Heart left ventricle (tissue), 13 donors: ENCODE data around the gene FAM89B.

ENCODE experiments used
- POLR2A ChIP-seq, 2 donors: fragments of 450-650 bp; IDR thresholded peaks; one replicate each; pipeline ENCODE4 v1.6.1; 2017; ENCODE audit warnings: antibody characterized with exemption in 2 of 2, mild to moderate bottlenecking in 2 of 2, moderate library complexity in 2 of 2
- TF ChIP-seq, protein P1 (sequence below), 12 donors: fragments of 200-600 bp; sonication (generic) in 4 of 12; IDR thresholded peaks; one replicate each; pipeline versions ENCODE4 v1.5.0 to v1.8.0; 2018 to 2022; ENCODE audit warnings: antibody characterized with exemption in 12 of 12, mild to moderate bottlenecking in 5 of 12
- donor health status: ischemic (EF 13 %, LVEDD 7.1; RV severe dilation, severe dysfunction).
- donor health status: DM: no; HTN: yes; CAD: no.
- donor health status: DM: no; HTN: no; CAD: no.
- donor health status: ischemic (EF 25% LVEDD 6.9; RV normal size, moderate dysfunction).
- donor health status: ischemic (EF 25% LVEDD 5.7; RV mildly dilated, moderate dysfunction).
- donor health status: ischemic (EF 35%, LVEDD 5.7; RV mildly dilated, moderate dysfunction).
- donor health status: nonischemic (EF 11% LVEDD 7.7; RV severe dilation, severe dysfunction).
- donor health status: DM: yes; HTN: yes; CAD: no.
- donor health status: PGD.
- donor health status: ischemic (EF 29% LVEDD 5.4; RV normal size, mild dysfunction).
- donor health status: nonischemic (EF 23%, LVEDD 6.1; RV moderate dilation, normal function).

DNA sequence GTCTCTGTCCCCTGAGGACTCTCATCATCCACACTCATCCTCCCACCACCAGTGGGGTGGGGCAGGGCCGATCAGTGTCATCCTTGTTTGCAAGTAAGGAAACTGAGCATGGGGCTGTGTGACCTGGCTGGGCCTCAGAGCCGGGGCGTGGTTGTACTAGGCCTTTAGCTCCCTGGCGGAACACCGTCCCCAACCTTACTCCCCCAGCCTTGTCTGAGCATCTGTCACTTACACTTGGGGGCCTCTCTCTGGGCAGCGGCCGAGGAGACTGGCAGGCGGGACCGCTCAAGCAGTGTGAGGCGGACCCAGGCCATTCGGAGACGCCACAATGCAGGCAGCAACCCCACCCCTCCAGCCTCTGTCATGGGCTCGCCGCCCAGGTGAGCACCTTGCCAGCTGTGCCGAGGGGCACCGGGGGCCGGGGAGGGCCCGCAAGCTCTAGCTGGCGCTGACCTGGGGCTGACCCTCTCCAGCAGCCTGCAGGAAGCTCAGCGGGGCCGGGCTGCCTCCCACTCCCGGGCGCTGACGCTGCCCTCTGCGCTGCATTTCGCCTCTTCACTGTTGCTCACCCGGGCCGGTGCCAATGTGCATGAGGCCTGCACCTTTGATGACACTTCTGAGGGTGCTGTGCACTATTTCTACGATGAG lies 47.1 kb downstream of the FAM89B start:
- TF ChIP-seq, protein P1, sequence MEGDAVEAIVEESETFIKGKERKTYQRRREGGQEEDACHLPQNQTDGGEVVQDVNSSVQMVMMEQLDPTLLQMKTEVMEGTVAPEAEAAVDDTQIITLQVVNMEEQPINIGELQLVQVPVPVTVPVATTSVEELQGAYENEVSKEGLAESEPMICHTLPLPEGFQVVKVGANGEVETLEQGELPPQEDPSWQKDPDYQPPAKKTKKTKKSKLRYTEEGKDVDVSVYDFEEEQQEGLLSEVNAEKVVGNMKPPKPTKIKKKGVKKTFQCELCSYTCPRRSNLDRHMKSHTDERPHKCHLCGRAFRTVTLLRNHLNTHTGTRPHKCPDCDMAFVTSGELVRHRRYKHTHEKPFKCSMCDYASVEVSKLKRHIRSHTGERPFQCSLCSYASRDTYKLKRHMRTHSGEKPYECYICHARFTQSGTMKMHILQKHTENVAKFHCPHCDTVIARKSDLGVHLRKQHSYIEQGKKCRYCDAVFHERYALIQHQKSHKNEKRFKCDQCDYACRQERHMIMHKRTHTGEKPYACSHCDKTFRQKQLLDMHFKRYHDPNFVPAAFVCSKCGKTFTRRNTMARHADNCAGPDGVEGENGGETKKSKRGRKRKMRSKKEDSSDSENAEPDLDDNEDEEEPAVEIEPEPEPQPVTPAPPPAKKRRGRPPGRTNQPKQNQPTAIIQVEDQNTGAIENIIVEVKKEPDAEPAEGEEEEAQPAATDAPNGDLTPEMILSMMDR (IDR thresholded peaks at IDR 0.05): no peak
- no peak for TF ChIP-seq POLR2A (IDR thresholded peaks at IDR 0.05)
